AG04450 (cell line): ENCODE data around the gene RAPGEF5. TPM values are rescaled to one million over a fixed set of nuclear protein-coding genes. Genes with fewer than 3 reads are reported as not detected.

Experiments used
- CTCF ChIA-PET: fragments of 300-600, 350-600 bp; formaldehyde crosslinking; extraction: SDS; loops from one replicate; lab custom pipeline; 2022; ENCODE audit warnings: antibody characterized with exemption, inconsistent platforms; lab: Charles Lee
- POLR2A ChIA-PET: fragments of 350-600 bp; formaldehyde crosslinking; extraction: SDS; loops from one replicate; lab custom pipeline; 2021; ENCODE audit warnings: antibody characterized with exemption, inconsistent platforms; lab: Yijun Ruan, JAX
- DNase-seq: peaks from one replicate; pipeline ENCODE4 v3.0.0-alpha.2; 2011; ENCODE audit warnings: low read depth, low spot score
- H3K27ac ChIP-seq: one replicate; pipeline ENCODE4 v1.5.1; 2012; ENCODE audit warnings: low read depth, low read length, control low read depth
- H3K27me3 ChIP-seq: one replicate; pipeline ENCODE4 v1.6.0; 2012; ENCODE audit warnings: low read length; ENCODE audit not compliant: control insufficient read depth, insufficient read depth
- H3K4me3 ChIP-seq: 2 replicates; pipeline ENCODE4 v1.5.1; 2011; ENCODE audit warnings: mild to moderate bottlenecking, low read depth, low read length, control low read depth
- H3K9me3 ChIP-seq: 2 replicates; pipeline ENCODE4 v1.5.1; 2012; ENCODE audit warnings: low read length; ENCODE audit not compliant: control insufficient read depth, insufficient read depth
- CTCF ChIP-seq: IDR thresholded peaks from 2 replicates; pipeline ENCODE4 v1.5.1; 2011; ENCODE audit warnings: low read depth, low read length, control low read depth, inconsistent platforms
- polyA plus RNA-seq: library from polyadenylated mRNA; depleted of rRNA; stranded (reverse); fragments of >200 nt; gene quantifications from 2 replicates; pipeline ENCODE4 v1.2.3, GENCODE V29; 2011

The RAPGEF5 gene
- polyA plus RNA-seq, 1 experiment, result 0.16 TPM

GRCh38 chr7:22144950-22145349 is 212.0 kb downstream of the RAPGEF5 start:
- ChIA-PET POLR2A (no interaction called here), CTCF (interaction anchor here (1.0 kb wide), 1 partner anchor 35 kb away, joined by 3 read pairs; no protein-coding TSS in a partner anchor)
- no peak for DNase-seq
- Histone ChIP-seq H3K9me3 (no peaks in the 10 kb centered on the region), H3K27me3 (peaks cover 3% of the 10 kb centered on the region), H3K27ac (no peak overlapping the region), H3K4me3 (no peak overlapping the region)
- TF ChIP-seq CTCF, result no peak

GRCh38 chr7:22143491-22143890 is 213.5 kb downstream of the RAPGEF5 start:
- H3K27ac ChIP-seq, result no peak overlapping the region
- CTCF ChIA-PET, result interaction anchor here (0.9 to 1.3 kb wide), 2 partner anchors 33 kb away, joined by 4 to 8 read pairs; no protein-coding TSS in a partner anchor
- POLR2A ChIA-PET, result no interaction called here
- no peak for TF ChIP-seq CTCF
- no peak overlapping the region for H3K4me3 ChIP-seq
- peaks cover 3% of the 10 kb centered on the region for H3K27me3 ChIP-seq
- no peak for DNase-seq
- H3K9me3 ChIP-seq, result no peaks in the 10 kb centered on the region

GRCh38 chr7:22142572-22142971 is 214.4 kb downstream of the RAPGEF5 start:
- no peak overlapping the region for H3K27ac ChIP-seq
- ChIA-PET CTCF (interaction anchor here (1.3 kb wide), 1 partner anchor 32 kb away, joined by 8 read pairs; no protein-coding TSS in a partner anchor), POLR2A (no interaction called here)
- no peaks in the 10 kb centered on the region for H3K9me3 ChIP-seq
- no peak for DNase-seq
- H3K4me3 ChIP-seq, result no peak overlapping the region
- TF ChIP-seq CTCF, result no peak
- H3K27me3 ChIP-seq, result peaks cover 3% of the 10 kb centered on the region

- ChIA-PET POLR2A (no interaction called here), CTCF (interaction anchor here (2.1 kb wide), 1 partner anchor 31 kb away, joined by 16 read pairs; no protein-coding TSS in a partner anchor)
- H3K9me3 ChIP-seq, result no peaks in the 10 kb centered on the region
- H3K4me3 ChIP-seq, result no peak overlapping the region
- no peak for DNase-seq
- H3K27ac ChIP-seq, result no peak overlapping the region
- peaks cover 3% of the 10 kb centered on the region for H3K27me3 ChIP-seq
- no peak for TF ChIP-seq CTCF
Measured at GRCh38 chr7:22141355-22141754, 215.6 kb downstream of the RAPGEF5 start.

DNA sequence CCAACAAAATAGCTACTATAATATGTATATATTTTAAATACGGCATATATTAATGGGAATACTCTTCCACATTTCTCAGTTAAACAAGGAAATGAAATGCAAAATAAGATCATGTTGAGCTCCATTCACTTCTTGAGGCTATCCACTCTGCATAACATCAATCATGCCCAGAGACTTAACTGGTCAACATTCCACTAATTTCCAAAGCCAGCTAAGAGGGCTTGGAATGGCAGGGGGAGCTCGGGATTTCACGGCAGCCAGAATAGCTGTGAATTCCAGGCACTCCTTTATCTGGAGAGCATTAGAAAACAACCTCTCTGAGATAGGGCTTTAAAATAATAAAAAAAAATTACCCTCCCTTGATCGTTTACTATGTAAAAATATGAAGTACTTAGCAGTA is 216.4 kb downstream of the RAPGEF5 start:
- Histone ChIP-seq H3K4me3 (no peak overlapping the region), H3K27ac (no peak overlapping the region), H3K27me3 (peaks cover 3% of the 10 kb centered on the region), H3K9me3 (no peaks in the 10 kb centered on the region)
- ChIA-PET CTCF (interaction anchor here (0.5 to 2.1 kb wide), 5 partner anchors 30 to 348 kb away, joined by 3 to 16 read pairs (median 3); no protein-coding TSS in a partner anchor), POLR2A (no interaction called here)
- no peak for TF ChIP-seq CTCF
- DNase-seq, result no peak
